ENCODE measurements around the gene EPB41L2.
"Not testable (repeated sequence)": the region's sequence is repeated elsewhere in the genome, so short reads cannot be mapped to it uniquely, and the experiment has no call there.

Gene EPB41L2

DNA sequence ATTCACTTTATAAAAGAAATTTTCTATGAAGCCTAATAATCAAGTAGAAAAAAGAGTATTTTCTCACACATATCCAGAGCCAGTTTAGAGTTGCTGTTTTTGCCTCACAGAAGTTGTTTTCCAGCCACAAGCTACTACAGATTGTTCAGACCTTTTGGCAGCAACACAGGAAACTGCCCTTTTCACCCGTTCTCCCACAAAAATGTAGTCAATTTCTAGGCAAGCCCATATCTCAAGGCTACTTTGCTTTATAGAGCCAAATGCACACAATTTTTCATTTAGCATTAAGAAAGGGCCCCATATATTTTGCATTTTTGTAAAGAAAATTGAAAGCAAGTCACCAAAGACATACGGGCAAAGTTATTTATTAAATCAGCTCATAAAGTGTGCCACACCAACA, 49.5 kb downstream of the EPB41L2 start:
- Histone ChIP-seq H3K4me3 (ENCODE audit: low read length) (no peak overlapping the region), H3K9ac (ENCODE audit: low read length) (no peak overlapping the region), H3K27me3 (ENCODE audit: control insufficient read depth, insufficient read depth, low read length) (no peaks in the 10 kb centered on the region), H3K36me3 (ENCODE audit: control insufficient read depth, low read depth, low read length) (no peaks in the 10 kb centered on the region), H3K4me1 (ENCODE audit: control insufficient read depth, low read depth, low read length) (peaks cover 8% of the 10 kb centered on the region), H3K9me3 (ENCODE audit: control insufficient read depth, low read depth, low read length) (peaks cover 3% of the 10 kb centered on the region), H3K27ac (ENCODE audit: low read length) (no peak overlapping the region)

DNA sequence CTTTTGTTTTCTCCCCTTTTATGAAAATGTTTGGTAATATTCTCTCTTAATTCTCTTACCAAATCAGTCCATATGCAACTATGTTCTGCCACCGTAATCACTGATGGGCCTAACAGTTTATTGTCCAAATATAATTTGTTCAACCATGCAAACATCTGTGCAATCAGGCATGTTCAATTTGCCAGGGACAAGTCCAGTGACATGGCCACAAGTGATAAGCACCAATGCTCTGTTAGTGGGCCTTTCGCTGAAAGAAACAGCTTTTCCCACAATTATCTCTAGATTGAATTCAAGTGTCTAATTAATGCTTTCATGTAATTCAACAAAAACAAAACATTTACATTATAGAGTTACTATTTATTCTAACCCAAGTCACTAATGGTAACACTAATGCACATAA, 53.3 kb downstream of the EPB41L2 start:
- H3K27ac ChIP-seq (ENCODE audit: low read length) = no peak overlapping the region
- H3K4me3 ChIP-seq (ENCODE audit: low read length) = no peak overlapping the region
- peaks cover 15% of the 10 kb centered on the region for H3K9me3 ChIP-seq (ENCODE audit: control insufficient read depth, low read depth, low read length)
- no peaks in the 10 kb centered on the region for H3K36me3 ChIP-seq (ENCODE audit: control insufficient read depth, low read depth, low read length)
- H3K9ac ChIP-seq (ENCODE audit: low read length) = no peak overlapping the region
- H3K4me1 ChIP-seq (ENCODE audit: control insufficient read depth, low read depth, low read length) = peaks cover 8% of the 10 kb centered on the region
- no peaks in the 10 kb centered on the region for H3K27me3 ChIP-seq (ENCODE audit: control insufficient read depth, insufficient read depth, low read length)

DNA sequence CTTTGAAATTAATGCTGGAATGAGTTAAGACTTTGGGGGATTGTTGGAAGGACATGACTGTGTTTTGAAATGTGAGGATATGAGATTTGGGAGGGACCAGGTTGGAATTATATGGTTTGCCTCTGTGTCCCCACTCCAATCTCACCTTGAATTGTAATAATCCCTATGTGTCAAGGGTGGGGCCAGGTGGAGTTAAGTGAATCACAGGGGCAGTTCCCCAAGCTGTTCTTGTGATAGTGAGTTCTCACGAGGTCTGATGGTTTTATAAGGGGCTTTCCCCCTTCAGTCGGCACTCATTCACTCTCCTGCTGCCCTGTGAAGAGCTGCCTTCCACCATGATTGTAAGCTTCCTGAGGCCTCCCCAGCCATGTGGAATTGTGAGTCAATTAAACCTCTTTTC, 54.1 kb downstream of the EPB41L2 start:
- H3K27ac ChIP-seq (ENCODE audit: low read length); H3K27me3 ChIP-seq (ENCODE audit: control insufficient read depth, insufficient read depth, low read length); H3K4me3 ChIP-seq (ENCODE audit: low read length); H3K9ac ChIP-seq (ENCODE audit: low read length); H3K36me3 ChIP-seq (ENCODE audit: control insufficient read depth, low read depth, low read length): not testable (repeated sequence)
- peaks cover 15% of the 10 kb centered on the region for H3K9me3 ChIP-seq (ENCODE audit: control insufficient read depth, low read depth, low read length)
- H3K4me1 ChIP-seq (ENCODE audit: control insufficient read depth, low read depth, low read length) = peaks cover 12% of the 10 kb centered on the region

- not testable (repeated sequence) for H3K27me3 ChIP-seq (ENCODE audit: control insufficient read depth, insufficient read depth, low read length); H3K9ac ChIP-seq (ENCODE audit: low read length); H3K36me3 ChIP-seq (ENCODE audit: control insufficient read depth, low read depth, low read length); H3K4me3 ChIP-seq (ENCODE audit: low read length); H3K27ac ChIP-seq (ENCODE audit: low read length)
- peaks cover 15% of the 10 kb centered on the region for H3K9me3 ChIP-seq (ENCODE audit: control insufficient read depth, low read depth, low read length)
- H3K4me1 ChIP-seq (ENCODE audit: control insufficient read depth, low read depth, low read length) = peaks cover 15% of the 10 kb centered on the region
Observed at GRCh38 chr6:131007964-131008363, 55.1 kb downstream of the EPB41L2 start.

DNA sequence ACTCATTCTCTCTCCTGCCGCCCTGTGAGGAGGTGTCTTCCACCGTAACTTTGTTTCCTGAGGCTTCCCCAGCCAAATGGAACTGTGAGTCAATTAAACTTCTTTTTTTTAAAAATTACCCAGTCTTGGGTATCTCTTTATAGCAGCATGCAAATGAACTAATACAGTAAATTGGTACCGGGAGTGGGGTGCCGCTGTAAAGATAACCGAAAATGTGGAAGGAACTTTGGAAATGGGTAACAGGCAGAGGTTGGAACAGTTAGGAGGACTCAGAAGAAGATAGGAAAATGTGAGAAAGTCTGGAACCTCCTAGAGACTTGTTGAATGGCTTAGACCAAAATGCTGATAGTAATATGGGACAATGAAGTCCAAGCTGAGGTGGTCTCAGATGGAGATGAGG, 55.8 kb downstream of the EPB41L2 start:
- Histone ChIP-seq H3K9me3 (ENCODE audit: control insufficient read depth, low read depth, low read length) (peaks cover 15% of the 10 kb centered on the region), H3K4me3 (ENCODE audit: low read length) (no peak overlapping the region), H3K9ac (ENCODE audit: low read length) (no peak overlapping the region), H3K36me3 (ENCODE audit: control insufficient read depth, low read depth, low read length) (no peaks in the 10 kb centered on the region), H3K4me1 (ENCODE audit: control insufficient read depth, low read depth, low read length) (peaks cover 17% of the 10 kb centered on the region), H3K27ac (ENCODE audit: low read length) (no peak overlapping the region), H3K27me3 (ENCODE audit: control insufficient read depth, insufficient read depth, low read length) (no peaks in the 10 kb centered on the region)

DNA sequence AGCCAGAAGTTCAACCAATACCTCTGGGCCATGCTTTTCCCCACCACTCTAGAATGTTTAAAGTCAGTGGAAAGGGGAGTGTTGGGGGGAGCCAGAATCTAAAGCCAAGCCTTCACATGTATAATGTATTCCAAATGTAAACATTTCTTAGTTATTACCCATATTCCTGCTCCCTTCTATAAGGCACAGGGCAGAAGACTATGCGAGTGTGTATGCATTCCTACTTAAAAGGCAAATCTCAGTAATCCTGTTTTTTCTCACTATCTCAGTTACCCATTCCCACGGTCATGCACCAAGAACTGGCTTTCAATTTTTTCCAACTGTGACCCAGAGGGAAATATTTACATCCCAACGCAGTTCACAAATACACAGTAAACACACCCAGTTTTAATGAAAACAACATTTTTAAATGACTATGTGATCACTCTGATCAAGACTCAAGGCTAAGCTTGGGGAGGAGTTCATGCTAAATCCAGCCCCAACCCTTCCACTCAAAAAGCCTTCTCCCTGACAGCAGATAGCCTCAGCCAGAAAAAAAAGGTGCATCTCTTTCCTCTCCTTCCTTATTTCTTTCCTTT, 57.5 kb downstream of the EPB41L2 start:
- no peak overlapping the region for H3K27ac ChIP-seq (ENCODE audit: low read length)
- H3K27me3 ChIP-seq (ENCODE audit: control insufficient read depth, insufficient read depth, low read length) = no peaks in the 10 kb centered on the region
- H3K9me3 ChIP-seq (ENCODE audit: control insufficient read depth, low read depth, low read length) = peaks cover 15% of the 10 kb centered on the region
- H3K4me1 ChIP-seq (ENCODE audit: control insufficient read depth, low read depth, low read length) = peaks cover 23% of the 10 kb centered on the region
- no peak overlapping the region for H3K9ac ChIP-seq (ENCODE audit: low read length)
- H3K4me3 ChIP-seq (ENCODE audit: low read length) = no peak overlapping the region
- H3K36me3 ChIP-seq (ENCODE audit: control insufficient read depth, low read depth, low read length) = no peaks in the 10 kb centered on the region

DNA sequence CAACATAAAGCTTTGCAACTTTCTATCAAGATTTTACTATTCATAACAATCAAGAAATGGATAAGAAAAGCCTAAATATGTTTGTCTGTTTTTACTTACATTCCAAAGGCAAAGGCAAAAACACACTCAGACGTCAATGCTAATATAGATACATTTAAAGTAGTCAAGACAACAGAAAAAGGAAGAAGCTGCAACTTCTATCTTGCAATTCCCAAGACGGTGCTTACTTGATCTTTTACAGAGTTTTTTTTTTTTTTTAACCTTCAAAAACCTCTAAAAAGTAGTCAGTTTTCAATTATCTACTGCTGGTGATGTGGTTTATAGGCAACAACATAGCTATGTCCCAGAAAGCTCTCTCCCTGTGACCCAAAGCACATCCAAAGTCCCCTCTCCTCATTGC, 58.1 kb downstream of the EPB41L2 start:
- Histone ChIP-seq H3K9ac (ENCODE audit: low read length) (no peak overlapping the region), H3K9me3 (ENCODE audit: control insufficient read depth, low read depth, low read length) (peaks cover 15% of the 10 kb centered on the region), H3K27ac (ENCODE audit: low read length) (no peak overlapping the region), H3K4me1 (ENCODE audit: control insufficient read depth, low read depth, low read length) (peaks cover 23% of the 10 kb centered on the region), H3K4me3 (ENCODE audit: low read length) (no peak overlapping the region), H3K36me3 (ENCODE audit: control insufficient read depth, low read depth, low read length) (no peaks in the 10 kb centered on the region), H3K27me3 (ENCODE audit: control insufficient read depth, insufficient read depth, low read length) (no peaks in the 10 kb centered on the region)

DNA sequence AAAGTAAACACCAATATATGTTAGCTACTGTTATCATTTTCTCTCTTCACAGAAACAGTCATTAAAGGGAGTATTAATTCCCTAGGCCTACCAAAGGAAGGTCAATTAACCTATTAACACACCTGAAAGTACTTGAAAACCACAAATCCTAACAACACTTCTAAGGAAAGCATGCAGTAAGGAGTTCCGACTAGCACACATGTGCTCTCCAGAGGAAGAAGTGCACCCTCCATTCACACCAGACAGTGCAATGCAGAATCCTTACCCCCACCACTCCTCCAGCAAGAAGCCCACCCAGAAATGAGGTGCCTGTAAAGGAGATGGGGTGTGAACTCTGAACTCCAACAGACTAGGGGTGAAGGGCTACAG, 58.7 kb downstream of the EPB41L2 start:
- Histone ChIP-seq H3K9me3 (ENCODE audit: control insufficient read depth, low read depth, low read length) (peaks cover 15% of the 10 kb centered on the region), H3K4me3 (ENCODE audit: low read length) (no peak overlapping the region), H3K27ac (ENCODE audit: low read length) (no peak overlapping the region), H3K27me3 (ENCODE audit: control insufficient read depth, insufficient read depth, low read length) (no peaks in the 10 kb centered on the region), H3K4me1 (ENCODE audit: control insufficient read depth, low read depth, low read length) (peaks cover 23% of the 10 kb centered on the region), H3K36me3 (ENCODE audit: control insufficient read depth, low read depth, low read length) (no peaks in the 10 kb centered on the region), H3K9ac (ENCODE audit: low read length) (no peak overlapping the region)

- no peak overlapping the region for H3K4me3 ChIP-seq (ENCODE audit: low read length)
- no peaks in the 10 kb centered on the region for H3K27me3 ChIP-seq (ENCODE audit: control insufficient read depth, insufficient read depth, low read length)
- H3K36me3 ChIP-seq (ENCODE audit: control insufficient read depth, low read depth, low read length) = no peaks in the 10 kb centered on the region
- H3K4me1 ChIP-seq (ENCODE audit: control insufficient read depth, low read depth, low read length) = peaks cover 23% of the 10 kb centered on the region
- no peak overlapping the region for H3K27ac ChIP-seq (ENCODE audit: low read length)
- H3K9ac ChIP-seq (ENCODE audit: low read length) = no peak overlapping the region
- H3K9me3 ChIP-seq (ENCODE audit: control insufficient read depth, low read depth, low read length) = peaks cover 14% of the 10 kb centered on the region
Observed at GRCh38 chr6:131003488-131004386, 59.3 kb downstream of the EPB41L2 start.

DNA sequence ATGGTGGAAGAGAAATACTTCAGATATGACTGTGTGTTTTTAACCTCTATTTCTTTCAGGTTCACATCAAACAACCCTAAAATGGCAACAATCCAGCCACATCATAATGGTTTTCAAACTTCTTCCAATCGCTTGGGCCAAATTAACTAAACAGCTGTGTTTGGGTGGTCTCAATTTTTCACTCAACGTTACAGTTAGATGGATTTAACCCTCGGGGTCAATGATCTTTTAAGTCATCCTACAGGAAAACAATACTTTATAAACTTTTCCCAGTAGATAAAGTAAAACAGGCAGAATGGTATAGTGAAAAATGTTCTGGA, 60.4 kb downstream of the EPB41L2 start:
- H3K4me3 ChIP-seq (ENCODE audit: low read length) = no peak overlapping the region
- H3K9ac ChIP-seq (ENCODE audit: low read length) = no peak overlapping the region
- peaks cover 26% of the 10 kb centered on the region for H3K4me1 ChIP-seq (ENCODE audit: control insufficient read depth, low read depth, low read length)

DNA sequence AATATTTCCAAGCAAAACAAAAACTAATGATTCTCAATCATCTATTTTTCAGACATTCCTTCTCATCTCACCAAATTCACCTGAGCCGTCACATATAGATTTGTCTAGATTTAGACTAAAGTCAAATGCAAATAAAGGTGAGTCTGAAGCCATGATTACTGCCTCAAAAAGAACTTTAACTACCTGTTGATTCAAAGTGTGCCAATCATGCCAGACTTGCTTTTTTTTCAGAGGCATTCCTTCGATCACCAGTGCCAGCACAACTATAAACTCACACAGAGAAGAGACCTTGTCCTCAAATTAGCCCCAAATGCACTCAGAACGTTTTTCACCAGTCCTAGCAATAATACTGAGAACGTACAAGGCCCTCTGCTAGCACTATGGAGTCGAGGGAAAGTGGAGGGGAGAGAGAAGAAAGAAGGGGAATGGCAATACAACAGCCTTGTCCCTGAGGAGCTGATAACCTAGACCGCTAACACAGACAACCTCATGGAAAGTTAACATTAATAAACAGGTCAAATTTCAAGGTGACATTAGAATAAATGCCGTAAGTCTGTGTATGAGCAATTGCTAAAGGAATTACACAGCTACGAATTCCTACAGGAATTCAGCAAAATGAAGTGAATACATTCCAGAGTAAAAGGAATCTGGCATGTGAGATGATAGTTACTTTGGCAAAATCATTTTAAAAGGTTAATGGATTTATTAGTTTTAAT, 60.9 kb downstream of the EPB41L2 start:
- H3K4me3 ChIP-seq (ENCODE audit: low read length) = no peak overlapping the region
- no peaks in the 10 kb centered on the region for H3K27me3 ChIP-seq (ENCODE audit: control insufficient read depth, insufficient read depth, low read length)
- H3K9ac ChIP-seq (ENCODE audit: low read length) = no peak overlapping the region
- no peak overlapping the region for H3K27ac ChIP-seq (ENCODE audit: low read length)
- peaks cover 32% of the 10 kb centered on the region for H3K4me1 ChIP-seq (ENCODE audit: control insufficient read depth, low read depth, low read length)
- no peaks in the 10 kb centered on the region for H3K9me3 ChIP-seq (ENCODE audit: control insufficient read depth, low read depth, low read length)
- no peaks in the 10 kb centered on the region for H3K36me3 ChIP-seq (ENCODE audit: control insufficient read depth, low read depth, low read length)

More for the DNA sequence above, 60.4 kb downstream of the EPB41L2 start:
- Histone ChIP-seq H3K9me3 (ENCODE audit: control insufficient read depth, low read depth, low read length) (peaks cover 3% of the 10 kb centered on the region), H3K27me3 (ENCODE audit: control insufficient read depth, insufficient read depth, low read length) (no peaks in the 10 kb centered on the region), H3K27ac (ENCODE audit: low read length) (no peak overlapping the region), H3K36me3 (ENCODE audit: control insufficient read depth, low read depth, low read length) (no peaks in the 10 kb centered on the region)
